Bronchial epithelial cell (primary cell): ENCODE results near the gene TNFAIP3. TPM values are rescaled to one million over a fixed set of nuclear protein-coding genes. Genes with fewer than 3 reads are reported as not detected.
"Not testable (repeated sequence)": the region's sequence is repeated elsewhere in the genome, so short reads cannot be mapped to it uniquely, and the experiment has no call there.

ENCODE experiments used
- DNase-seq: peaks from one replicate; pipeline ENCODE4 v3.0.0-alpha.2; 2010; ENCODE audit warnings: low read depth
- FAIRE-seq: peaks from 2 replicates; lab custom pipeline; 2011; peaks lifted over from hg19 to GRCh38; lab: Jason Lieb, UNC
- H3K27me3 ChIP-seq: 2 replicates; pipeline ENCODE4 v1.5.1; 2011; ENCODE audit warnings: low read length; ENCODE audit not compliant: control insufficient read depth, insufficient read depth
- H3K36me3 ChIP-seq: 2 replicates; pipeline ENCODE4 v1.5.1; 2011; ENCODE audit warnings: low read length; ENCODE audit not compliant: control insufficient read depth, insufficient read depth
- H3K4me3 ChIP-seq: 2 replicates; pipeline ENCODE4 v1.5.1; 2011; ENCODE audit warnings: mild to moderate bottlenecking, low read depth, low read length, control low read depth
- total RNA-seq: library from RNA; depleted of rRNA; stranded (reverse); fragments of >200 nt; gene quantifications from 2 replicates; pipeline ENCODE4 v1.2.1, GENCODE V29; 2014
- TF ChIP-seq, protein P1 (sequence below): IDR thresholded peaks from 2 replicates; pipeline ENCODE4 v1.5.1; 2011; ENCODE audit warnings: mild to moderate bottlenecking, moderate library complexity, low read length, control low read depth, inconsistent platforms; ENCODE audit not compliant: insufficient read depth, severe bottlenecking

The TNFAIP3 gene
- total RNA-seq, 1 donor from 2014 or later: 2.1 TPM

DNA sequence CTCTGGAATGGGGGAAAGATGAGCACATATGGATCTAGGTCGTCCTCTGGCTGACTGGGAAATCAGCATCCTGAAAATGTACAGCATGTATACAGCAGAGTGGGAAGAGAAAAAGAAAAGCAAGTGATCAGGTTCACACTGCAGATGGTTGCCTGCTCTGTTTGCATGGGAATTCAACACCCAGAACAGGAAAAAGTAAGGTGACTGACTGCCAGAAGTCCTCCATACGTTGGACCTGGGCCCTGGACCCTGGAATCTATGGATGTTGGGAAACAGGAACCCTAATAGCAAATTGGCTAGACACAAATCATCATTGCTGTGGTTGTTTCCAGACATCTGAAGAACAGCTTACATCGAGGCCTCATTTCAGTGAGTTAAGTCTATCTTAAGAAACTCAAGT is 30.3 kb upstream of the TNFAIP3 start:
- Histone ChIP-seq H3K36me3 (no peaks in the 10 kb centered on the region), H3K27me3 (no peaks in the 10 kb centered on the region), H3K4me3 (no peak overlapping the region)
- DNase-seq (no peak), FAIRE-seq (peak; percentile 43)
- TF ChIP-seq, protein P1, sequence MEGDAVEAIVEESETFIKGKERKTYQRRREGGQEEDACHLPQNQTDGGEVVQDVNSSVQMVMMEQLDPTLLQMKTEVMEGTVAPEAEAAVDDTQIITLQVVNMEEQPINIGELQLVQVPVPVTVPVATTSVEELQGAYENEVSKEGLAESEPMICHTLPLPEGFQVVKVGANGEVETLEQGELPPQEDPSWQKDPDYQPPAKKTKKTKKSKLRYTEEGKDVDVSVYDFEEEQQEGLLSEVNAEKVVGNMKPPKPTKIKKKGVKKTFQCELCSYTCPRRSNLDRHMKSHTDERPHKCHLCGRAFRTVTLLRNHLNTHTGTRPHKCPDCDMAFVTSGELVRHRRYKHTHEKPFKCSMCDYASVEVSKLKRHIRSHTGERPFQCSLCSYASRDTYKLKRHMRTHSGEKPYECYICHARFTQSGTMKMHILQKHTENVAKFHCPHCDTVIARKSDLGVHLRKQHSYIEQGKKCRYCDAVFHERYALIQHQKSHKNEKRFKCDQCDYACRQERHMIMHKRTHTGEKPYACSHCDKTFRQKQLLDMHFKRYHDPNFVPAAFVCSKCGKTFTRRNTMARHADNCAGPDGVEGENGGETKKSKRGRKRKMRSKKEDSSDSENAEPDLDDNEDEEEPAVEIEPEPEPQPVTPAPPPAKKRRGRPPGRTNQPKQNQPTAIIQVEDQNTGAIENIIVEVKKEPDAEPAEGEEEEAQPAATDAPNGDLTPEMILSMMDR: no peak

DNA sequence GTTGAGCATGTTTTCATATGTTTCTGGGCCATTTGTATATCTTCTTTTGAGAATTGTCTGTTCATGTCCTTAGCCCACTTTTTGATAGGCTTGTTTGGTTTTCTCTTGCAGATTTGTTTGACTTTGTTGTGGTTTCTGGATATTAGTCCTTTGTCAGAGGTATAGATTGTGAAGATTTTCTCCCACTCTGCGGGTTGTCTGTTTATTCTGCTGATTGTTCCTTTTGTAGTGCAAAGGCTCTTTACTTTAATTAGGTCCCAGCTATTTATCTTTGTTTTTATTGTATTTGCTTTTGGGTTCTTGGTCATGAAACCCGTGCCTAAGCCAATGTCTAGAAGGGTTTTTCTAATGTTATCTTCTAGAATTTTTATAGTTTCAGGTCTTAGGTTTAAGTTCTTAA is 29.0 kb upstream of the TNFAIP3 start:
- not testable (repeated sequence) for H3K36me3 ChIP-seq, H3K4me3 ChIP-seq, H3K27me3 ChIP-seq, DNase-seq, FAIRE-seq

DNA sequence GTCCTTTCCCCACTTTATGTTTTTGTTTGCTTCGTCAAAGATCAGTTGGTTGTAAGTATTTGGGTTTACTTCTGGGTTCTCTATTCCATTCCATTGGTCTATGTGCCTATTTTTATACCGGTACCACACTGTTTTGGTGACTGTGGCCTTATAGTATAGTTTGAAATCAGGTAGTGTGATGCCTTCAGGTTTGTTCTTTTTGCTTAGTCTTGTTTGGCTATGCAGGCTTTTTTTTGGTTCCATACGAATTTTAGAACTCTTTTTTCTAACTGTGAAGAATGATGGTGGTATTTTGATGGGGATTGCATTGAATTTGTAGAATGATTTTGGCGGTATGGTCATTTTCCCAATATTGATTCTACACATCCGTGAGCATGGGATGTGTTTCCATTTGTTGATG is 28.5 kb upstream of the TNFAIP3 start:
- H3K27me3 ChIP-seq, DNase-seq, FAIRE-seq, H3K4me3 ChIP-seq, H3K36me3 ChIP-seq: not testable (repeated sequence)

DNA sequence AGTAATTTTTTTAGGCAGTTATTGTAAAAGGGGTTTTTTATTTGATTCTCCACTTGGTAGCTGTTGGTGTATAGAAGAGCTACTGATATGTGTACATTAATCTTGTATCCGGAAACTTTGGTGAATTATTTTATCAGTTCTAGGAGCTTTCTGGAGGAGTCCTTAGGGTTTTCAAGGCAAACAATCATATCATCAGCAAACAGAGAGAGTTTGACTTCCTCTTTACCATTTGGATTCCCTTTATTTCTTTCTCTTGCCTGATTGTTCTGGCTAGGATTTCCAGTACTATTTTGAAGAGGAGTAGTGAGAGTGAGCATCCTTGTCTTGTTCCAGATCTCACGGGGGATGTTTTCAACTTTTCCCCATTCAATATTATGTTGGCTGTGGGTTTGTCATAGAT is 28.0 kb upstream of the TNFAIP3 start:
- Histone ChIP-seq H3K27me3 (no peaks in the 10 kb centered on the region), H3K36me3 (no peaks in the 10 kb centered on the region), H3K4me3 (no peak overlapping the region)
- FAIRE-seq (no peak), DNase-seq (no peak)
- TF ChIP-seq, protein P1: no peak

DNA sequence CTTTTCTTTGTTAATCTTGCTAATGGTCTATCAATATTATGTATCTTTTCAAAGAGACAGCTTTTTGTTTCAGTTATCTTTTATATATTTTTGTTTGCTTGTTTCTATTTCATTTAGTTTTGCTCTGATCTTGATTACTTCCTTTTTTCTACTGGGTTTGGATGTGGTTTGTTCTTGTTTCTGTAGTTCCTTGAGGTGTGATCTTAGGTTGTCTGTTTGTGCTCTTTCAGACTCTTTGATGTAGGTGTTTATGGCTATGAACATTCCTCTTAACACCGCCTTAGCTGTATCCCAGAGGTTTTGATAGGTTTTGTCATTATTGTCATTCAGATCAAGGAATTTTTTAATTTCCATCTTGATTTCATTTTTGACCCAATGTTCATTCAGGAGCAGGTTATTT is 26.8 kb upstream of the TNFAIP3 start:
- no peak for DNase-seq
- Histone ChIP-seq H3K36me3 (no peaks in the 10 kb centered on the region), H3K4me3 (no peak overlapping the region), H3K27me3 (no peaks in the 10 kb centered on the region)
- no peak for FAIRE-seq
- TF ChIP-seq, protein P1: no peak

DNA sequence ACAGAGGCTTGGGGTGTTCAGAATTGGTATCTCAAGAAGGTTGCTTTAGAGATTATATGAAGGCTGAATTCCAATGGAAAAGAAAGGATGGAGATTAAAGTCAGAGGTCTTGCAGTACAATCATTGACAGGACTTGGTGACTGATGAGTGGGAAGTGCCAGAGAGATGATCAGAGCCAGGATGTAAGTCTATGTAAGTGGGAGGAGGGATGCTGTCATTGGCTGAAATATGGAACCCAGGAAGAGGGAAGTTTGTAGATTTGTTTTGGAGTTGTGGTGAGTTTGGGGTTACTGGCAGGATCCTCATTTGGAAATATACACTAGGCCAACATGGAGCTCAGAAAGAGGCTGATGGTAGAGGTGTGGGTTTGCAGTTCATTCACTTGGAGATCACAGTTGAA is 23.8 kb upstream of the TNFAIP3 start:
- Histone ChIP-seq H3K36me3 (no peaks in the 10 kb centered on the region), H3K27me3 (no peaks in the 10 kb centered on the region), H3K4me3 (no peak overlapping the region)
- TF ChIP-seq, protein P1: no peak
- no peak for DNase-seq
- peak; percentile 55 for FAIRE-seq

DNA sequence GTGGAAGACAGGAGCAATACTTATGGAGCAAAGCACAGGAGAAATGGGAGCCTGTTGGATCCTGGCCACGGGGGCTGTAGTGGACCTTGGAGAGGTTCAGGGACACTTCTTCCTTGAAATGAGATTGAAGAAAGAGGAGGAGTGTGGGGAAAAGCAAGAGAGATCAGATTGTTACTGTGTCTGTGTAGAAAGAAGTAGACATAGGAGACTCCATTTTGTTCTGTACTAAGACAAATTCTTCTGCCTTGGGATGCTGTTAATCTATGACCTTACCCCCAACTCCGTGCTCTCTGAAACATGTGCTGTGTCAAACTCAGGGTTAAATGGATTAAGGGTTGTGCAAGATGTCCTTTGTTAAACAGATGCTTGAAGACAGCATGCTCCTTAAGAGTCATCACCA is 22.7 kb upstream of the TNFAIP3 start:
- not testable (repeated sequence) for FAIRE-seq, H3K27me3 ChIP-seq

DNA sequence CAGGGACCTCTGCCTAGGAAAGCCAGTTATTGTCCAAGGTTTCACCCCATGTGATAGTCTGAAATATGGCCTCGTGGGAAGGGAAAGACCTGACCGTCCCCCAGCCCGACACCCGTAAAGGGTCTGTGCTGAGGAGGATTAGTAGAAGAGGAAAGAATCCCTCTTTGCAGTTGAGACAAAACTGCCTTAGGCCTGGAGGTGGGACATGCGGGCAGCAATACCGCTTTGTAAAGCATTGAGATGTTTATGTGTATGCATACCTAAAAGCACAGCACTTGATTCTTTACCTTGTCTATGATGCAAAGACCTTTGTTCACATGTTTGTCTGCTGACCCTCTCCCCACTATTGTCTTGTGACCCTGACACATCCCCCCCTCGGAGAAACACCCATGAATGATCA is 22.3 kb upstream of the TNFAIP3 start:
- DNase-seq, H3K36me3 ChIP-seq, FAIRE-seq, H3K4me3 ChIP-seq, H3K27me3 ChIP-seq: not testable (repeated sequence)

More for the DNA sequence above, 22.7 kb upstream of the TNFAIP3 start:
- H3K4me3 ChIP-seq, DNase-seq, H3K36me3 ChIP-seq: not testable (repeated sequence)
